Measurements from ENCODE around the gene DNM3. TPM values are rescaled to one million over a fixed set of nuclear protein-coding genes. Genes with fewer than 3 reads are reported as not detected.

The DNM3 gene
- polyA plus RNA-seq, 2 donors = 0.53 to 0.76 TPM

- H3K27ac ChIP-seq (ENCODE audit: low read depth in 2 of 2, low read length in 1 of 2) = no peak overlapping the region
- no peak overlapping the region for H3K4me3 ChIP-seq (ENCODE audit: low read depth in 1 of 2, low read length in 2 of 2)
- WGBS, 2 donors = 63 to 72% methylated on average over 3 of the region's 3 CpGs
- H3K36me3 ChIP-seq (ENCODE audit: control insufficient read depth in 2 of 2, insufficient read depth in 2 of 2, low read length in 1 of 2) = no peaks in the 10 kb centered on the region
- no peaks in the 10 kb centered on the region for H3K27me3 ChIP-seq (ENCODE audit: control insufficient read depth in 1 of 2, insufficient read depth in 2 of 2, low read length in 2 of 2)
- no peaks in the 10 kb centered on the region for H3K9me3 ChIP-seq (ENCODE audit: control insufficient read depth in 2 of 2, insufficient read depth in 1 of 2, low read depth in 1 of 2, low read length in 1 of 2)
- no peaks in the 10 kb centered on the region for H3K4me1 ChIP-seq (ENCODE audit: control insufficient read depth in 2 of 2, insufficient read depth in 2 of 2, low read length in 1 of 2)
These were observed 404.5 kb downstream of the DNM3 start for GRCh38 chr1:172245788-172246187.

- Histone ChIP-seq H3K36me3 (ENCODE audit: control insufficient read depth in 2 of 2, insufficient read depth in 2 of 2, low read length in 1 of 2) (no peaks in the 10 kb centered on the region), H3K27me3 (ENCODE audit: control insufficient read depth in 1 of 2, insufficient read depth in 2 of 2, low read length in 2 of 2) (no peaks in the 10 kb centered on the region), H3K4me3 (ENCODE audit: low read depth in 1 of 2, low read length in 2 of 2) (no peak overlapping the region), H3K27ac (ENCODE audit: low read depth in 2 of 2, low read length in 1 of 2) (no peak overlapping the region), H3K9me3 (ENCODE audit: control insufficient read depth in 2 of 2, insufficient read depth in 1 of 2, low read depth in 1 of 2, low read length in 1 of 2) (no peaks in the 10 kb centered on the region), H3K4me1 (ENCODE audit: control insufficient read depth in 2 of 2, insufficient read depth in 2 of 2, low read length in 1 of 2) (no peaks in the 10 kb centered on the region)
- WGBS, 2 donors = 89 to 91% methylated on average over 8 of the region's 8 CpGs
These were observed 405.5 kb downstream of the DNM3 start for GRCh38 chr1:172246521-172247390.

DNA sequence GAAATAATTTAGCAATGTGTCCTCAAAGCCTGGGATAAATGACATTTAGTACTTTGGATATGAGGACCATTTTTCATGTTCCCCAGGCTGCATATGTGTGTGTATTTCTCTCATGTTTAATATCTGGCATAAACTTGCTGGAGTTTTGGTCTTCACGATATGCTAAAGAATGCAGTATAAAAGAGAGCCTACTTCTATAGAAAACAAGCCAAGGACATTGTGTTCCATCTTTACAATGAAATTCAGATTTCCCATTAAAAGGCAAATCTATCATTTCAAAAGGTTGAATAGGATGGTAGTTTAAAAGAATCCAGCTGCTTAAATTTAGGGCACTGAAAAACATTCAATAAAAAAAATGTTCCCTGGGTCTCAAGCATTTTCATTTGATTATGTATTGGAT lies 410.2 kb downstream of the DNM3 start:
- H3K4me1 ChIP-seq (ENCODE audit: control insufficient read depth in 2 of 2, insufficient read depth in 2 of 2, low read length in 1 of 2) = no peaks in the 10 kb centered on the region
- WGBS, 2 donors = 51 to 76% methylated on average over 1 of the region's 1 CpG
- no peak overlapping the region for H3K27ac ChIP-seq (ENCODE audit: low read depth in 2 of 2, low read length in 1 of 2)
- no peak overlapping the region for H3K4me3 ChIP-seq (ENCODE audit: low read depth in 1 of 2, low read length in 2 of 2)
- H3K9me3 ChIP-seq (ENCODE audit: control insufficient read depth in 2 of 2, insufficient read depth in 1 of 2, low read depth in 1 of 2, low read length in 1 of 2) = no peaks in the 10 kb centered on the region
- H3K36me3 ChIP-seq (ENCODE audit: control insufficient read depth in 2 of 2, insufficient read depth in 2 of 2, low read length in 1 of 2) = no peaks in the 10 kb centered on the region
- no peaks in the 10 kb centered on the region for H3K27me3 ChIP-seq (ENCODE audit: control insufficient read depth in 1 of 2, insufficient read depth in 2 of 2, low read length in 2 of 2)

DNA sequence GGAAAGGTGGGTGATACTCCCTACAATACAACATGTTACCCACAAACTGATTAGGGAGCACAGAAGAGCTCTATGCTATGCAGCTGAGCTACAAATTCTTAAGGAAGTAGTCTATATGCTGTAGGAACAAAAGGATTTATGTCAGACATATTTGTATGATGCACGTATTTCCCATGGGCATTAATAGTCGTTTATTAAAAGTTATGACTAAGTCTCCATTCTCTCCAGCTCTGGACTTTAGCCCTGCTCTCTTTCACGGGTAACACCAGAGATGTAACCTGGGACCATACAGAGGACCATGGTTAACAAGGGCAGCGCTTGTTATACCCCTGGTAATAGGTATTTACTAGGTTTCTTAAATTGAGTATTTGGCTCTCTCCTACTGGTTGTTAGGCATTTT lies 411.0 kb downstream of the DNM3 start:
- Histone ChIP-seq H3K4me1 (ENCODE audit: control insufficient read depth in 2 of 2, insufficient read depth in 2 of 2, low read length in 1 of 2) (no peaks in the 10 kb centered on the region), H3K4me3 (ENCODE audit: low read depth in 1 of 2, low read length in 2 of 2) (no peak overlapping the region), H3K9me3 (ENCODE audit: control insufficient read depth in 2 of 2, insufficient read depth in 1 of 2, low read depth in 1 of 2, low read length in 1 of 2) (no peaks in the 10 kb centered on the region), H3K36me3 (ENCODE audit: control insufficient read depth in 2 of 2, insufficient read depth in 2 of 2, low read length in 1 of 2) (no peaks in the 10 kb centered on the region), H3K27me3 (ENCODE audit: control insufficient read depth in 1 of 2, insufficient read depth in 2 of 2, low read length in 2 of 2) (no peaks in the 10 kb centered on the region), H3K27ac (ENCODE audit: low read depth in 2 of 2, low read length in 1 of 2) (no peak overlapping the region)
- 81 to 89% methylated on average over 4 of the region's 4 CpGs for WGBS, 2 donors

GRCh38 chr1:172252958-172253357 lies 411.7 kb downstream of the DNM3 start:
- Histone ChIP-seq H3K9me3 (ENCODE audit: control insufficient read depth in 2 of 2, insufficient read depth in 1 of 2, low read depth in 1 of 2, low read length in 1 of 2) (no peaks in the 10 kb centered on the region), H3K4me3 (ENCODE audit: low read depth in 1 of 2, low read length in 2 of 2) (no peak overlapping the region), H3K27ac (ENCODE audit: low read depth in 2 of 2, low read length in 1 of 2) (no peak overlapping the region), H3K36me3 (ENCODE audit: control insufficient read depth in 2 of 2, insufficient read depth in 2 of 2, low read length in 1 of 2) (no peaks in the 10 kb centered on the region), H3K27me3 (ENCODE audit: control insufficient read depth in 1 of 2, insufficient read depth in 2 of 2, low read length in 2 of 2) (no peaks in the 10 kb centered on the region), H3K4me1 (ENCODE audit: control insufficient read depth in 2 of 2, insufficient read depth in 2 of 2, low read length in 1 of 2) (no peaks in the 10 kb centered on the region)
- WGBS, 2 donors = 83 to 88% methylated on average over 2 of the region's 2 CpGs

DNA sequence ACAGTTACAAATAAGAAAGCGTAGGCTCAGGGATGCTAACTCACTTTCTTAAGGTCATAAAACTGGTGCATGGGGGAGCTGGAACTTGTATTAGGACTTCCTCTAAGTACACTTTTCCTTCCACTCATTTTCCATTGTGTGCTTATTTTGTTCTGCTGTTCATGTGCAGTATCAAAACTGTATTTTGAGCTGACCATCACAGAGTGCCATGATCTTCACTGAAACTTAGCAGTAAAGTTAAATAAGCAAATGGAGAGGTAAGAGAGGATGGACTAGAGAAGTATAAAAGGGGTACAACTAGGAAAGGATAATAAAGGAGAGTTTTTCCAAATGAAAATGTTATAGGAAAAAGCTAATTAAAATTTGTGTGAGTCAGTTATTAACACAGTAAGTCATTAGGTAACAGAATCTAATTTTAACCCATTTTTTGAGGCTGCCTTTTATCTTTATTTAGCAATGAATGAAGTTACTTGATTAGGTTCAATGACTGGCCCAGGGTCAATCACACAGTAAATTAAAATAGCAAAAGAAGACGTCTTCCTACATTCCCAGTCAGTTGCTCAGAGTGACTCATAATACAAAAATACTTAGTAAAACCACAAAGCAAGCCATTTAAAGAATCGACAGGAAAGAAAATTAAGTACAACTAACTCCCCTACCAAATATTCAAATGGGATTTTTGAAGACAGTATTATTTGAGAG lies 413.4 kb downstream of the DNM3 start:
- no peaks in the 10 kb centered on the region for H3K4me1 ChIP-seq (ENCODE audit: control insufficient read depth in 2 of 2, insufficient read depth in 2 of 2, low read length in 1 of 2)
- H3K9me3 ChIP-seq (ENCODE audit: control insufficient read depth in 2 of 2, insufficient read depth in 1 of 2, low read depth in 1 of 2, low read length in 1 of 2) = no peaks in the 10 kb centered on the region
- no peak overlapping the region for H3K27ac ChIP-seq (ENCODE audit: low read depth in 2 of 2, low read length in 1 of 2)
- H3K27me3 ChIP-seq (ENCODE audit: control insufficient read depth in 1 of 2, insufficient read depth in 2 of 2, low read length in 2 of 2) = no peaks in the 10 kb centered on the region
- WGBS, 2 donors = 43 to 58% methylated on average over 3 of the region's 3 CpGs
- no peaks in the 10 kb centered on the region for H3K36me3 ChIP-seq (ENCODE audit: control insufficient read depth in 2 of 2, insufficient read depth in 2 of 2, low read length in 1 of 2)
- H3K4me3 ChIP-seq (ENCODE audit: low read depth in 1 of 2, low read length in 2 of 2) = no peak overlapping the region

- no peaks in the 10 kb centered on the region for H3K9me3 ChIP-seq (ENCODE audit: control insufficient read depth in 2 of 2, insufficient read depth in 1 of 2, low read depth in 1 of 2, low read length in 1 of 2)
- no peak overlapping the region for H3K4me3 ChIP-seq (ENCODE audit: low read depth in 1 of 2, low read length in 2 of 2)
- H3K27ac ChIP-seq (ENCODE audit: low read depth in 2 of 2, low read length in 1 of 2) = no peak overlapping the region
- no peaks in the 10 kb centered on the region for H3K4me1 ChIP-seq (ENCODE audit: control insufficient read depth in 2 of 2, insufficient read depth in 2 of 2, low read length in 1 of 2)
- no peaks in the 10 kb centered on the region for H3K27me3 ChIP-seq (ENCODE audit: control insufficient read depth in 1 of 2, insufficient read depth in 2 of 2, low read length in 2 of 2)
- no peaks in the 10 kb centered on the region for H3K36me3 ChIP-seq (ENCODE audit: control insufficient read depth in 2 of 2, insufficient read depth in 2 of 2, low read length in 1 of 2)
These were observed 413.9 kb downstream of the DNM3 start for GRCh38 chr1:172255223-172255560.

GRCh38 chr1:172265905-172266304 lies 424.6 kb downstream of the DNM3 start:
- no peaks in the 10 kb centered on the region for H3K4me1 ChIP-seq (ENCODE audit: control insufficient read depth in 2 of 2, insufficient read depth in 2 of 2, low read length in 1 of 2)
- no peak overlapping the region for H3K4me3 ChIP-seq (ENCODE audit: low read depth in 1 of 2, low read length in 2 of 2)
- no peaks in the 10 kb centered on the region for H3K27me3 ChIP-seq (ENCODE audit: control insufficient read depth in 1 of 2, insufficient read depth in 2 of 2, low read length in 2 of 2)
- H3K9me3 ChIP-seq (ENCODE audit: control insufficient read depth in 2 of 2, insufficient read depth in 1 of 2, low read depth in 1 of 2, low read length in 1 of 2) = no peaks in the 10 kb centered on the region
- H3K36me3 ChIP-seq (ENCODE audit: control insufficient read depth in 2 of 2, insufficient read depth in 2 of 2, low read length in 1 of 2) = no peaks in the 10 kb centered on the region
- H3K27ac ChIP-seq (ENCODE audit: low read depth in 2 of 2, low read length in 1 of 2) = no peak overlapping the region
- WGBS, 2 donors = 96 to 100% methylated on average over 1 of the region's 1 CpG

DNA sequence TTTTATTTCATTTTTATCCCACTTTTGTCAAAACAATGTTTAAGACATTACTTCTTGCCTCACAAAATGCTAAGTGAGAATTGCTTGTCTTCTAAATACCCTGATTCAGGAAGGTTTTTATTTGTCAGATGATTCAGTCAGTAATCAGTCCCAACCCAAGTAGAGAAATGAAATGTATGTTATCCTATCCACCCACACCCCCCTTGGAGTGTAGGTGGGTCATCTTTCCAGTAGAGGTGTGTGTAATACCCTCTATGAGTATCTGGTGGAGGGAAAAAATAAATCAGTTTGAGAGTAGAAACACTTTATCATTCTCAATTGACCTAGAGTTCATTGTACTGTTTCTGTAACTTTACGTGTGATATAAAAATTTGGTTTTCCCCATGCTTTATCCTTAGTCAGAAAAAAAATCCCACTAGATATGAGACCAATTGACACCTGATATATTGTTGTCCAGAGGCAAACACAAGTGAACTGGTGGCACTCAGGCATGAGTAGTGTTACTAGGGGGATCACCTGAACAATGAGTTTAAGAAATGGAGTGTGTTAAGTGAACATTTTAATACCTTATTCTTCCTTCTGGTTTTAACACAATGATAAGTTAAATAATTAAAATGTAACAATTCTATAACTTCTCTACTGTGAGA lies 425.4 kb downstream of the DNM3 start:
- H3K9me3 ChIP-seq (ENCODE audit: control insufficient read depth in 2 of 2, insufficient read depth in 1 of 2, low read depth in 1 of 2, low read length in 1 of 2) = no peaks in the 10 kb centered on the region
- H3K4me3 ChIP-seq (ENCODE audit: low read depth in 1 of 2, low read length in 2 of 2) = no peak overlapping the region
- H3K27ac ChIP-seq (ENCODE audit: low read depth in 2 of 2, low read length in 1 of 2) = no peak overlapping the region
- WGBS, 2 donors = 95 to 98% methylated on average over 1 of the region's 1 CpG
- no peaks in the 10 kb centered on the region for H3K36me3 ChIP-seq (ENCODE audit: control insufficient read depth in 2 of 2, insufficient read depth in 2 of 2, low read length in 1 of 2)
- H3K27me3 ChIP-seq (ENCODE audit: control insufficient read depth in 1 of 2, insufficient read depth in 2 of 2, low read length in 2 of 2) = no peaks in the 10 kb centered on the region
- H3K4me1 ChIP-seq (ENCODE audit: control insufficient read depth in 2 of 2, insufficient read depth in 2 of 2, low read length in 1 of 2) = no peaks in the 10 kb centered on the region
